Testis (tissue), 3 donors: ENCODE data around the gene PKDREJ. TPM values are rescaled to one million over a fixed set of nuclear protein-coding genes. Genes with fewer than 3 reads are reported as not detected.

ENCODE experiments used
- DNase-seq: peaks from one replicate; pipeline ENCODE4 v3.0.0-alpha.2; 2019
- H3K27ac ChIP-seq, 2 donors: fragments of 200-600 bp; sonication (generic); one replicate each; pipeline ENCODE4 v1.5.1; 2019
- H3K27me3 ChIP-seq: fragments of 200-600 bp; sonication (generic); one replicate; pipeline ENCODE4 v1.5.1; 2019
- H3K36me3 ChIP-seq: fragments of 200-600 bp; sonication (generic); one replicate; pipeline ENCODE4 v1.5.1; 2017; ENCODE audit warnings: low read depth; ENCODE audit errors: missing control alignments
- H3K4me1 ChIP-seq: fragments of 200-600 bp; sonication (generic); one replicate; pipeline ENCODE4 v1.5.1; 2019
- H3K4me3 ChIP-seq, 2 donors: fragments of 200-600 bp; sonication (generic); one replicate each; pipeline ENCODE4 v1.5.1; 2017 to 2019
- H3K9me3 ChIP-seq: fragments of 200-600 bp; sonication (generic); one replicate; pipeline ENCODE4 v1.5.1; 2017
- CTCF ChIP-seq, 3 experiments: fragments of 450-650 bp in 2 of 3; fragments of 200-600 bp in 1 of 3; sonication (generic) in 1 of 3; IDR thresholded peaks; one replicate each; pipeline ENCODE4 v1.5.1; 2016 to 2019; ENCODE audit warnings: antibody characterized with exemption in 3 of 3, mild to moderate bottlenecking in 2 of 3, moderate library complexity in 1 of 3
- POLR2A ChIP-seq: fragments of 450-650 bp; IDR thresholded peaks from one replicate; pipeline ENCODE4 v1.6.1; 2017; ENCODE audit warnings: antibody characterized with exemption, mild to moderate bottlenecking, moderate library complexity
- WGBS, 2 donors: methylation state at CpG; one replicate each; pipeline ENCODE4 v1.1.5; 2018; 5-methylcytosine and 5-hydroxymethylcytosine counted together
- intact Hi-C: fragments of 100-400 bp; cut with DNase I; formaldehyde crosslinking; loops from one replicate; pipeline ENCODE4 v1.15.1; 2023; ENCODE audit warnings: low total_unique reads
- polyA plus RNA-seq: library from polyadenylated mRNA; stranded (reverse); fragments of 350-450 nt; fragmentation: Illumina TruSeq; extraction: RNeasy Lipid Tissue Mini Kit (QIAGEN cat#74804); gene quantifications from one replicate; pipeline ENCODE4 v1.2.3, GENCODE V29; 2014; ENCODE audit warnings: low read depth, low replicate concordance; ENCODE audit not compliant: insufficient read depth
- total RNA-seq, 2 donors: library from RNA; depleted of rRNA; stranded (reverse); fragments of >200 nt; gene quantifications; one replicate each; pipeline ENCODE4 v1.2.3, GENCODE V29; 2016

PKDREJ gene
- total and polyA plus RNA-seq, 3 donors from 2014 or later, result 3.4 to 10.4 (median 5.0) TPM

- DNase-seq, result no peak
- intact Hi-C loops, result no loop called here
- WGBS, 2 donors, result 94 to 98% methylated on average over 8 of the region's 8 CpGs
- Histone ChIP-seq H3K36me3 (no peaks in the 10 kb centered on the region), H3K4me1 (no peaks in the 10 kb centered on the region), H3K4me3 (no peak overlapping the region), H3K9me3 (no peaks in the 10 kb centered on the region), H3K27ac (no peak overlapping the region), H3K27me3 (no peaks in the 10 kb centered on the region)
- TF ChIP-seq POLR2A (no peak), CTCF (IDR thresholded peaks at IDR 0.05) (no peak)
Observed at GRCh38 chr22:46274381-46274780, 11.2 kb upstream of the PKDREJ start.

GRCh38 chr22:46273432-46274148 is 10.4 kb upstream of the PKDREJ start:
- Histone ChIP-seq H3K36me3 (no peaks in the 10 kb centered on the region), H3K9me3 (no peaks in the 10 kb centered on the region), H3K27ac (no peak overlapping the region), H3K4me1 (no peaks in the 10 kb centered on the region), H3K27me3 (no peaks in the 10 kb centered on the region), H3K4me3 (no peak overlapping the region)
- TF ChIP-seq CTCF (IDR thresholded peaks at IDR 0.05) (no peak), POLR2A (no peak)
- 82 to 89% methylated on average over 8 to 12 of the region's 12 CpGs for WGBS, 2 donors
- no peak for DNase-seq
- intact Hi-C loops, result no loop called here

GRCh38 chr22:46272762-46273431 is 9.8 kb upstream of the PKDREJ start:
- intact Hi-C loops, result no loop called here
- no peak overlapping the region for H3K4me3 ChIP-seq
- WGBS, 2 donors, result 80 to 96% methylated on average over 8 to 12 of the region's 12 CpGs
- no peak for TF ChIP-seq POLR2A
- TF ChIP-seq CTCF (IDR thresholded peaks at IDR 0.05), result no peak
- no peaks in the 10 kb centered on the region for H3K36me3 ChIP-seq
- no peak for DNase-seq
- H3K9me3 ChIP-seq, result no peaks in the 10 kb centered on the region
- H3K27me3 ChIP-seq, result no peaks in the 10 kb centered on the region
- H3K27ac ChIP-seq, result no peak overlapping the region
- H3K4me1 ChIP-seq, result no peaks in the 10 kb centered on the region

GRCh38 chr22:46272196-46272595 is 9.1 kb upstream of the PKDREJ start:
- H3K27ac ChIP-seq, result no peak overlapping the region
- no peak for DNase-seq

More at GRCh38 chr22:46272196-46272595, 9.1 kb upstream of the PKDREJ start:
- Histone ChIP-seq H3K9me3 (no peaks in the 10 kb centered on the region), H3K4me1 (no peaks in the 10 kb centered on the region), H3K27me3 (no peaks in the 10 kb centered on the region), H3K36me3 (no peaks in the 10 kb centered on the region), H3K4me3 (no peak overlapping the region)
- 93 to 94% methylated on average over 8 of the region's 8 CpGs for WGBS, 2 donors
- intact Hi-C loops, result no loop called here
- TF ChIP-seq POLR2A, result no peak
- TF ChIP-seq CTCF (IDR thresholded peaks at IDR 0.05), result no peak
